ENCODE measurements around the gene LMO2. TPM values are rescaled to one million over a fixed set of nuclear protein-coding genes. Genes with fewer than 3 reads are reported as not detected.
"Not testable (repeated sequence)": the region's sequence is repeated elsewhere in the genome, so short reads cannot be mapped to it uniquely, and the experiment has no call there.

LMO2 gene
- total RNA-seq: 28.4 TPM

DNA sequence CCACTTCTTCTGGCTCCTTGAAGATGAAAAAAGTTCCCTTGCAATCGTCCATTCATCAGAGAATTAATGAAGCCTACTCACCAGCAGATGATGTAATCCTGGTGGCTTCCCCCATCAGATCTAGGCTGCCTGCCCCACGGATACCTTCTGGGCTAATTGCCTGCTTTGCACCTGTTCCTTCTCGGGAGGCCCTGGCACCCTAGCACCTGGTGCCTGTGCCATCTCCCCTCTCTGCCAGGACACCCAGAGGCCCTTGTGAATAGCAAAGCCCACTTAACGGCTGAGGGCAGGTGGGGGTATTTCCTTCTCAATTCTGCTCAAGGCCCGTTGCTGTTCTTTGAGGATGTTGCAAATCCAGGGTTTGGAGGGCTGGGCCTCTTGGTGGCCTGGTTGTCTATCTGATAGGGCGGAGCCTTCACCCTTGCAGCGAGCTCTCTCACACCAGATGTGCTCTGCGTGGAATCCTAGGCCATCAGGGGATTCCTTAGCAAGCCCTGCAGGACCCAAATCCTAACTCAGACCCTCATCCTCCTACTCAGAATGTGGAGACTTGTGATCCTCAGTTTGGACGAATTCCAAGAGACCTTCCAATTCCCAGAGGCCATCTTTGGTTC lies at the start of gene LMO2:
TSS of gene LMO2 (minus strand) at position 363 of the 614 bp plus-strand sequence. CDS start 22,360 bp downstream, outside the sequence.
- Histone ChIP-seq H3K4me1 (ENCODE audit: insufficient read depth, low read length) (peaks cover 89% of the 10 kb centered on the region), H3K27me3 (ENCODE audit: insufficient read depth, low read length) (peaks cover 17% of the 10 kb centered on the region), H3K4me3 (ENCODE audit: low read length) (peak within 1 kb of the TSS; percentile 7), H3K9me3 (ENCODE audit: low read depth, low read length) (no peaks in the 10 kb centered on the region)

DNA sequence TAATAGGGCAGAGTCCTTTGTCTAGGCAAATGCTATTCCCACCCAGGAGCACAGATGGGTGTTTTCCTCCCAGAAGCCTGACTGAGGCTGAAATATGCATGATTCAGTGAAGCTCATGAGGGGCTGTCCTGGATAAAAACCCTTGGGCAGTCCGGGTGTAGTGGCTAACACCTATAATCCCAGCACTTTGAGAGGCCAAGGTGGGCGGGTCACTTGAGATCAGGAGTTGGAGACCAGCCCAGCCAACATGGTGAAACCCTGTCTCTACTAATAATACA lies 48.6 kb upstream of the LMO2 start:
- no peak overlapping the region for H3K4me3 ChIP-seq (ENCODE audit: low read length)
- H3K4me1 ChIP-seq (ENCODE audit: insufficient read depth, low read length): peaks cover 35% of the 10 kb centered on the region
- H3K9me3 ChIP-seq (ENCODE audit: low read depth, low read length): no peaks in the 10 kb centered on the region
- no peaks in the 10 kb centered on the region for H3K27me3 ChIP-seq (ENCODE audit: insufficient read depth, low read length)

DNA sequence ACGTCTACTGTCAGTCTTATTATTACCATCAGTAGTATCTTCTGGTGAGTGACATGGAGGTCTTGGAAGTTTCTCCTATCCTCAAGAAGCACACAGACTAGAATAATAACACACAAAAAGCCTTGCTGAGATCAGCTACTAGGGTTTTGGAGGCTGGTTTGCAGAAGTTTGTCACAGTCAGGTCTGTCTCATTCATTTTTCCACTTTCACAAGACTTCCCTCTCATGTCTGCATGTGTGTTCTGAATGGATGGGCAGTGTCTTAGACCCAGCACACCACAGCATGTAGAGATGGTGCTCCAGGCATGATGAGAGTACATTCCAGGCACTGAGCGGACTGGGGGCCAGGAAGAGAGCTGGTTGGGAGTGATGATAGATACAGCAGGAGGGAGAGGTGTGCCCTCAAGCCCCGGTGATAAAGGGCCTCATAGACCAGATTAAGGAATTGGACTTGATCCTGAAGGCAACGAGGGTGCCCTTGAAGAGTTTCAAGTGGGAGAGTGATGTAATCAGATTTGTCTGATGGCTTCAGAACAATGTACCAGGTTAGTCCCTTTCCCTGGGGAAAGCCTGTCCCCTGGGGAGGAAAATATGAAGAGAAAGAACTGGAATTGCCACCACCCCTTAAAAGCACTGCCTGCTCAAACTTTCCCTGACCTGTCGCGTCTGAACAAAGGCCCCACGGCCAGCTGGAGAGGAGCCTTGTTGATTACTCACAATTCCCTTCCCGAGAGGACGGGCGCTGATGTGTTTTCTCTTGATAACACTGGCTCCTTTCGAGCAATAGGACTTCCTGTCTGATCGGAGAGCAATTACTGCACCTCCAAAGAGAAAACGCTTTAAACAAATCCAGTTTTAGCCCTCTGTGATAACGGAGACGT lies 45.1 kb upstream of the LMO2 start:
- peaks cover 36% of the 10 kb centered on the region for H3K4me1 ChIP-seq (ENCODE audit: insufficient read depth, low read length)
- H3K4me3 ChIP-seq (ENCODE audit: low read length): no peak overlapping the region
- no peaks in the 10 kb centered on the region for H3K27me3 ChIP-seq (ENCODE audit: insufficient read depth, low read length)
- H3K9me3 ChIP-seq (ENCODE audit: low read depth, low read length): no peaks in the 10 kb centered on the region

DNA sequence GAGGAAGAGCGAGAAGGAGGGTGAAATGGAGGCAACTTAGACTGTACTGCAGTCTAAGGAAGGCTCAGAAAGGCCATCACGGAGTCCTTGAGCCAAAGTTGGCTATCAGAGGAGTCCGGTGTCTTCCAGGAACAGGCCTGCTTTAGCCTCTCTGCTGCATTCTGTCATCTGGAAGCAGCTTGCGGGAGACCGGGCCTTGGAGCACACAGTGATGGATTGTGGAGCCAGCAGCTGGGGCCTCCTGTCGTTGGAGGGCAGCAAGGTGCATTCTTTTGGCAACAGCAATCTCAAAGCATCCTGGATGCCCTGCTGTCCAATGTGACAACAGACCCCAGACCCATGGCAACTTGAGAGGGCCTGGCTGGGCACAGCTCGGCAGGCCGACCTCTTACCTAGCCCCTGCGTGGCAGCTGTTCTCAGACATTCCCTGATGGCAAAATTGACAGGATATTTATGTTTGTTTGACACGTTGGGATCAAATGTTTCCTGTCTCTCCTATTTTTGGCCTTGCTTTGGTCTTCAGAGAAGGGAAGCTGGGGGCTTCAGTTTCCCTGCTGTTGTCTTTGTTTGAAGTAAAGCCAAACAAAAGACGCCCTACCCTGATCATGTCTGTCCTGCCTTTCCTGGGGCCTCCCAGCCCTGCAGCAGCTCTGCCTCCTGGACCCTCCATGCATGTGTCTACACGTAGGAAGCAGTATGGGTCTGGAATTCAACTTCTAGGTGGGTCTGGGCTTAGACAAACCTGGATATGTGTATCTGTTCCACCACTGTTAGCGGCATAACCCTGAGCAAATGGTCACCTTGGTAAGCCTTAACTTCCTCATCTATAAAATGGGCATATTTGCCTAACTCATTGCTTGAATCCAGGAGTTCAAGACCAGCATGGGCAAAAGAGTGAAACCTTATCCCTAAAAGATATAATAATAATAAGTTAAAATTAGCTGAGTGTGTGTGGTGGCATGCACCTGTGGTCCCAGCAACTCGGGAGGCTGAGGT lies 43.9 kb upstream of the LMO2 start:
- no peak overlapping the region for H3K4me3 ChIP-seq (ENCODE audit: low read length)

DNA sequence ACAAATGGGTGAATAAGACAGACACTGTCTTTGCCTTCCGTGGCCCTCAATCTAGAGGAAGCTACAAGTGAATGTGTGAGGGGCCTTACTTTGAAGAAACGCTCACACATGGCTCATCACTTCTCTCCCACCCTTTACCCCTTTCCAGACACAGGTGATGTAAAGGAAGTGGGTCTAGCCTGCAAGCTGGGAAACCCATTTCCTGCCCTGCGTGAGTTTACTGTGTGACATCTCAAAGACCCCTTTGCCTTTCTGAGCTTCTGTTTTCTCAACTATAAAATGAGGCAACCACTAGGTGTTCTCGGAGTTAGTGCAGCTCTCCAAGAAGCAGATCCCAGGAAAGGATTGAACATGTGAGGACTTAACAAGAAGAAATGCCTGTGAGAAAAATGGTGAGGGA lies 43.1 kb upstream of the LMO2 start:
- Histone ChIP-seq H3K9me3 (ENCODE audit: low read depth, low read length) (no peaks in the 10 kb centered on the region), H3K4me1 (ENCODE audit: insufficient read depth, low read length) (peaks cover 44% of the 10 kb centered on the region), H3K4me3 (ENCODE audit: low read length) (no peak overlapping the region), H3K27me3 (ENCODE audit: insufficient read depth, low read length) (no peaks in the 10 kb centered on the region)

More for the DNA sequence above, 43.9 kb upstream of the LMO2 start:
- no peaks in the 10 kb centered on the region for H3K9me3 ChIP-seq (ENCODE audit: low read depth, low read length)
- H3K27me3 ChIP-seq (ENCODE audit: insufficient read depth, low read length): no peaks in the 10 kb centered on the region
- peaks cover 36% of the 10 kb centered on the region for H3K4me1 ChIP-seq (ENCODE audit: insufficient read depth, low read length)

DNA sequence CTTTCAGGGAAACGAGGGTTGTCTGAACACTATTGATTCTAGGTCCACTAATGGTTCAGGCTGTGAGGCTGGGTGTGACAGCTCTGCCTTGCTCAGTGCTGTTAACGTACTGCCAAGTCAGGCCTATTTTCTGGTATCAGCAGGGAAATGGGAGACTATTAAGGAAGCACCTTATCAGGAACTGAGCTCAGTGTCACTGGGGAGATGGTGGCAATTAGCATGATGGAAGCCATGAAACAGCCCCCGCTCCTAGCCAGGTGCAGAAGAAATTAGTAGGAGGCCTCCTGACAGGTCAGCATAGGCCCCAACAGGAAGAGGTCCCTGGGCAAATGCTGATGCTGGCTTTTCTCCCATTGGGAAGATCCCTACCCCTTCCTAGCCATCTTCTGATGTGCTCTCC lies 42.6 kb upstream of the LMO2 start:
- peaks cover 50% of the 10 kb centered on the region for H3K4me1 ChIP-seq (ENCODE audit: insufficient read depth, low read length)
- no peak overlapping the region for H3K4me3 ChIP-seq (ENCODE audit: low read length)
- no peaks in the 10 kb centered on the region for H3K9me3 ChIP-seq (ENCODE audit: low read depth, low read length)
- no peaks in the 10 kb centered on the region for H3K27me3 ChIP-seq (ENCODE audit: insufficient read depth, low read length)

- Histone ChIP-seq H3K4me3 (ENCODE audit: low read length) (no peak overlapping the region), H3K4me1 (ENCODE audit: insufficient read depth, low read length) (peaks cover 56% of the 10 kb centered on the region), H3K9me3 (ENCODE audit: low read depth, low read length) (no peaks in the 10 kb centered on the region), H3K27me3 (ENCODE audit: insufficient read depth, low read length) (no peaks in the 10 kb centered on the region)
Observed at GRCh38 chr11:33933602-33934001, 41.7 kb upstream of the LMO2 start.

GRCh38 chr11:33932721-33933120 lies 40.8 kb upstream of the LMO2 start:
- Histone ChIP-seq H3K27me3 (ENCODE audit: insufficient read depth, low read length) (no peaks in the 10 kb centered on the region), H3K9me3 (ENCODE audit: low read depth, low read length) (no peaks in the 10 kb centered on the region), H3K4me1 (ENCODE audit: insufficient read depth, low read length) (peaks cover 56% of the 10 kb centered on the region), H3K4me3 (ENCODE audit: low read length) (no peak overlapping the region)

- H3K9me3 ChIP-seq (ENCODE audit: low read depth, low read length); H3K27me3 ChIP-seq (ENCODE audit: insufficient read depth, low read length); H3K4me3 ChIP-seq (ENCODE audit: low read length): not testable (repeated sequence)
- peaks cover 55% of the 10 kb centered on the region for H3K4me1 ChIP-seq (ENCODE audit: insufficient read depth, low read length)
Observed at GRCh38 chr11:33931739-33932366, 40.0 kb upstream of the LMO2 start.

DNA sequence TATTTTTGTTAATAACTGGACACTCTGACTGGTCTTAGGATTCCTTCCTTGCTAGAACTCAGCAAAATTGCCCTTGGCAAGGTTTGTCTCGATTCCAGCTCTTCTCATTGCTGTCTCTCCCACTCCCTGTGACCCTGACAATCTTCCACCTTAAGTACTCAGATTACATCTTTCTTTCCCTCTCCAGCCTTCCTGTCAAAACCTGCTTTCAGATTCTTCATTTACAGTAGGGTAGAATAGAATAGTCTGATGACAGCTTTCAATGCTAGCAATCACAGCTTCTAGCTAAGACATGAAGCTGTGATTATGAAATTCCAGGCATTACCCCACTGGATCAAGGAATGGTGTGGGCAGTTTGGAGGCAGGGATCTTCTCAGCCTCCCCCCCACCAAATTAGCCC lies 39.2 kb upstream of the LMO2 start:
- Histone ChIP-seq H3K27me3 (ENCODE audit: insufficient read depth, low read length) (no peaks in the 10 kb centered on the region), H3K4me3 (ENCODE audit: low read length) (no peak overlapping the region)

DNA sequence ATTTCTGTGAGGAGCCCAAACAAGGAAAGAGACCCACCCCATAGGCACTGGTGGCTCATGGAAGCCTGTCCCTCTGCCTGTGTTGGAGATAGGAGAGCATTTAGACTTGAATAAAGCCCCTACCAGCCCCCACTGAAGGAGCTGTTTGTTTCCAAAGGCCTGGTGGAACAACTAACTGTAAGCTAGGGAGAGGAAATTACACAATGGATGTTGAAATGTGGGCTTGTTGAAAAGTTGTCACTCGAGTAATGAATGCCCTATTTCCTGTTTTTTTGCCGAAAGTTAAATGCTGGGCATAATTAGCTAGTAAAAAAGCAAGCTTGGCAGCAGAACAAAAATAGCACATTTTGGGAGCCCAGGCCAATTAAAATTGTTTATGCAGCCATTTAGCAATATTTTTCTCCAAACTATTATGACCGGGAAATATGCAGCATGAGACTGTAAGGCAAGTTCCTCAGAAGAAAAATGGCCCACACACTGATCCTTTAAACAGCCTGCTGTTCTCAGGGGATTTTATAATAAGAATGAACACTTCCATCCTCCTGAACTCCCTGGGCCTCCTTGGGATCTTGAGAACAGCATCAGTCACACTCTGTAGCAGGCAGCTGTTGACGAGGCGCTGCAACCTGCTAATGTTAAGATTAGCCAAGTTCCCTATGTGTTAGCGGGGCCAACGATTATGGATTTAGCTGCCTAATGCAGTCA lies 38.6 kb upstream of the LMO2 start:
- Histone ChIP-seq H3K9me3 (ENCODE audit: low read depth, low read length) (no peaks in the 10 kb centered on the region), H3K4me3 (ENCODE audit: low read length) (no peak overlapping the region), H3K4me1 (ENCODE audit: insufficient read depth, low read length) (peaks cover 60% of the 10 kb centered on the region), H3K27me3 (ENCODE audit: insufficient read depth, low read length) (no peaks in the 10 kb centered on the region)

More for the DNA sequence above, 39.2 kb upstream of the LMO2 start:
- Histone ChIP-seq H3K4me1 (ENCODE audit: insufficient read depth, low read length) (peaks cover 60% of the 10 kb centered on the region), H3K9me3 (ENCODE audit: low read depth, low read length) (no peaks in the 10 kb centered on the region)

GRCh38 chr11:33928564-33928963 lies 36.7 kb upstream of the LMO2 start:
- Histone ChIP-seq H3K27me3 (ENCODE audit: insufficient read depth, low read length) (no peaks in the 10 kb centered on the region), H3K4me3 (ENCODE audit: low read length) (no peak overlapping the region), H3K4me1 (ENCODE audit: insufficient read depth, low read length) (peaks cover 60% of the 10 kb centered on the region), H3K9me3 (ENCODE audit: low read depth, low read length) (no peaks in the 10 kb centered on the region)

- H3K4me1 ChIP-seq (ENCODE audit: insufficient read depth, low read length): peaks cover 50% of the 10 kb centered on the region
- no peaks in the 10 kb centered on the region for H3K9me3 ChIP-seq (ENCODE audit: low read depth, low read length)
- H3K4me3 ChIP-seq (ENCODE audit: low read length): no peak overlapping the region
- H3K27me3 ChIP-seq (ENCODE audit: insufficient read depth, low read length): peaks cover 2% of the 10 kb centered on the region
Observed at GRCh38 chr11:33926671-33927552, 35.0 kb upstream of the LMO2 start.

All from mononuclear cell (primary cell).